KOPT-K1 (cell line): ENCODE results near the gene BEND2.
"Not testable (repeated sequence)": the region's sequence is repeated elsewhere in the genome, so short reads cannot be mapped to it uniquely, and the experiment has no call there.

ENCODE experiments used
- H3K27ac ChIP-seq: fragments of 200-600 bp; sonication (generic); 2 replicates; pipeline ENCODE4 v1.5.1; 2016; ENCODE audit warnings: antibody characterized with exemption, mild to moderate bottlenecking, low read depth, low read length; ENCODE audit not compliant: poor library complexity, severe bottlenecking
- H3K36me3 ChIP-seq: fragments of 200-600 bp; sonication (generic); 2 replicates; pipeline ENCODE4 v1.5.1; 2017; ENCODE audit warnings: antibody characterized with exemption, mild to moderate bottlenecking, low read length, moderate library complexity; ENCODE audit not compliant: insufficient read depth
- H3K9me3 ChIP-seq: fragments of 200-600 bp; sonication (generic); 2 replicates; pipeline ENCODE4 v1.5.1; 2017; ENCODE audit warnings: antibody characterized with exemption, low read length, mild to moderate bottlenecking; ENCODE audit not compliant: insufficient read depth, poor library complexity, severe bottlenecking

The BEND2 gene

GRCh38 chrX:18220786-18221185 is at the start of gene BEND2:
BEND2 (minus strand) TSS chrX:18220886; CDS start chrX:18220750, 136 bp downstream.
- no peaks in the 10 kb centered on the region for H3K36me3 ChIP-seq
- no peak within 1 kb of the TSS for H3K27ac ChIP-seq
- H3K9me3 ChIP-seq = no peaks in the 10 kb centered on the region

GRCh38 chrX:18255059-18255458 is 34.4 kb upstream of the BEND2 start:
- Histone ChIP-seq H3K27ac (no peak overlapping the region), H3K9me3 (no peaks in the 10 kb centered on the region), H3K36me3 (peaks cover 46% of the 10 kb centered on the region)

DNA sequence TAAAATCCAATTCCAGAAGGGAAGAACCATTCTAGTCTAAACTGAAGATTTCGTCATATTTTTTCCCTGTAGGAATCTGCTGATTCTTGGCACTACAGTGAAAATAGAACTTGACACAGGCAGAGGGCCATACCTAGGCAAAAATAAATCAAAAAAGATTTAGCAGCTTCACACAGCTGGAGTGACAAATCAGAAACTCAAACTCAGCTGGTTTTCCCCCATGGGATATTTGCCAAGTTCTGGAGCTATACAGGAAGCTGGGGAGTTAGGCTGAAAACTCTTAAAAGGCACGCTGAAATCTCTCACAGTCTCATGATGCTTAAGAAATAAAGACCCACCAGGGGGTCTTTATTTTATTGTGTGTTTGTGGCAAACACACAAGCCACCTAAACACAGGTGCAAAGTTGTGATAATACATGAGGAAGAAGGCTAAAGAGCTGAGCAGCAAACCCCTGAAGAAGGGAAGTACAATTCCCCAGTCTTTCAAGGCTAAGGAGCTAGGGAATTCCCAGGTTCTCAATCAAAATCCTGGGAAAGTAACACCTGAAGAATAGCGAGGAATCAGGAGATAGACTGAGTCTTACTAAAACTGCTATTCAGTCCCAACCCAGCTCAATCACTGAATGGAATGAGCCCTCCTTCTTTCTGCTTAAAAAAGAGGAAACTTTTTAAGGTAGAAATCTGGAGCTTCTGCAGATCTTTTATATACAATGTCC is 32.1 kb upstream of the BEND2 start:
- H3K36me3 ChIP-seq = peaks cover 58% of the 10 kb centered on the region
- no peak overlapping the region for H3K27ac ChIP-seq
- H3K9me3 ChIP-seq = no peaks in the 10 kb centered on the region

DNA sequence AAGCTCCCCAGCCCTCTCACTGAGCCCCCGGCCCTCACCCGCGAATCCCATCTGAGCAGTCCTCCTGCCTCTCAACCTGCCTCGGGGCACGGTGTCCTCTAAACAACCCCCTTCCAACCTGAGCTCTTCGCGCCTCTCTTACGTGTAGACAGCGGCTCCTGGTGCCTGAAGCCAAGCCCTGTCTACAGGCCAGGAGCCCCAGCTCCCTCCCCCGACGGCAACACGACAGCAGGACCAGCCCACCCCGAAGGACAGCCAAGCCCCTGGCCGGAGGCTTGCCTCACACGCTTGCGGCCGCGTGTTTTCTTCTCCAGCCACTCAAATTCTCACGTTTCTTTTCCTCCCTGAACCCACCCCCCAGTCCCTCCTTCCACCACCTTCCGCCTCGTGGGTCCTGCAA is 9.0 kb upstream of the BEND2 start:
- not testable (repeated sequence) for H3K27ac ChIP-seq, H3K36me3 ChIP-seq, H3K9me3 ChIP-seq

DNA sequence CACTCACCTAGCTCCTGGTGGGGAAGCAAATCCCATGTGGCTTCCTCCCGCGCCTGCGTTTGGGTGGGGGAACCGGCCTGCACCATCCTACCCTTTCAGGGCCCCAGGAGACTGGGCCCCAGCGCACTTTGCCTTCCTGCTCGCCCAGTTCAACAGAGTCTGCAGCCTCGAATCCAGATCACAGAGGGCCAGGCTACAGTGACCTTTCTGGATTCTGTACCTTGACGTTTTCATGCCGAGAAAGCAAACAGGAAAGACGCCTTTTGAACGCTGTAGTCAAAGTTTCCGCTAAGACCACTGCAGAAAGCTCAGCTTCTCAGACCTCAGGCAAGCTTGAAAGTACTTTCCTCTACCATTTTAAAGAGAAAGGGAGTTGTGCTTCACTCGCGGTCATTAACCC is 7.4 kb upstream of the BEND2 start:
- Histone ChIP-seq H3K36me3 (no peaks in the 10 kb centered on the region), H3K9me3 (no peaks in the 10 kb centered on the region), H3K27ac (no peak overlapping the region)

DNA sequence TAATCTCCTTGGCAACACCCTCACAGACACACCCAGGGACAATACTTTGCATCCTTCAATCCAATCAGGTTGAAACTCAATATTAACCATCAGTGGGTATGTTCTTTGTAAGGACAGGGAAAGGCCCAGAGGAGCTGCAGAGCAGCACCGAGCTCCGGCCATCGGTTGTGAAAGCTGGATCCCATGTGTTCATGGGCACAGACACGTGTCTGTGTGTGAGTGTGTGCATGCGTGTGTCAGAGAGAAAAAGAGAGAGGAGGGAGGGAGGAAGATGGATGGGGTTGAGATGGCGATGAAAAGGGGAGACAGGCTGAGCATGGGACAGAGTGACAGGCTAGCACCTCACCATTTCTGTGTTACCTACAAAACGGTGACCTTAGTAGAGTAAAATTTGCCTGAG is 6.8 kb upstream of the BEND2 start:
- H3K36me3 ChIP-seq = no peaks in the 10 kb centered on the region
- H3K9me3 ChIP-seq = no peaks in the 10 kb centered on the region
- no peak overlapping the region for H3K27ac ChIP-seq

- Histone ChIP-seq H3K27ac (no peak overlapping the region), H3K36me3 (no peaks in the 10 kb centered on the region), H3K9me3 (no peaks in the 10 kb centered on the region)
Measured at GRCh38 chrX:18210470-18210869, 10.2 kb downstream of the BEND2 start.

GRCh38 chrX:18206657-18207056 is 14.0 kb downstream of the BEND2 start:
- no peaks in the 10 kb centered on the region for H3K36me3 ChIP-seq
- H3K9me3 ChIP-seq = no peaks in the 10 kb centered on the region
- H3K27ac ChIP-seq = no peak overlapping the region

DNA sequence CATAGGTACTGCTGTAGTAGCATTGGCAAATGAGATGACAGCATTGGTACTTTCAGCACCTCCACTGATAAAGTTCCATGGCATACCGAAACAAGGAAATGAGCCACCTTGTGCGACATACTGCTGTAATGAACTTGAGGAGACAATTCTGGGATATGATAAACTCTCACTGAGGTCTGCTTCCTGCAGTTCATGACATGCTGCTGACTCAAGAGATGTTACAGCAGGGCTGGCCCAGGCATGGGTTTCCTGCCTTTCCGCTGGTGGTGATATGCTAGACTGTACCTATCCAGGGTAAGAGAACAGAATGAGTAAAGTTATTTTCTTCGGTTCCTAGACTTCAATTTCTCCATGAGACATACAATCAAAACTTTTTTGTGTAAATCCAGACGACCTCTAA is 17.1 kb downstream of the BEND2 start:
- Histone ChIP-seq H3K36me3 (no peaks in the 10 kb centered on the region), H3K27ac (no peak overlapping the region), H3K9me3 (no peaks in the 10 kb centered on the region)

DNA sequence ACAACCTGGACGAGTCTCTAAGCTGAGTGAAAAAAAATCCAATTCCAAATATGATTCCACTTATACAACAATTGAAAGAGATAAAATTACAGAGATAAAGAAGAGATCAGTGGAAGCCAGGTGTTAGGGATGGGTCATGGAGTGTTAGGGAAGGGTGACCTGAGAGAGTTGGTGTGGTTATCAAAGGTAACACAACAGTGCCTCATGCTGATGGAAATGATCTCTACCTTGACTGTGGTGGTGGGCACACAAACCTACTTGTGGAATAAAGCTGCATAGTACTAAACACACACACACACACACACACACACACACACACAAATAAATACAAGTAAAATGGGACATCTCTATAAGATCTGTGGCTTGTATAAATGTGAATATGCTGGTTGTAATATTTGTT is 26.0 kb downstream of the BEND2 start:
- Histone ChIP-seq H3K36me3 (no peaks in the 10 kb centered on the region), H3K27ac (no peak overlapping the region), H3K9me3 (no peaks in the 10 kb centered on the region)

GRCh38 chrX:18179446-18179845 is 41.2 kb downstream of the BEND2 start:
- H3K36me3 ChIP-seq = no peaks in the 10 kb centered on the region
- H3K27ac ChIP-seq = no peak overlapping the region
- no peaks in the 10 kb centered on the region for H3K9me3 ChIP-seq

DNA sequence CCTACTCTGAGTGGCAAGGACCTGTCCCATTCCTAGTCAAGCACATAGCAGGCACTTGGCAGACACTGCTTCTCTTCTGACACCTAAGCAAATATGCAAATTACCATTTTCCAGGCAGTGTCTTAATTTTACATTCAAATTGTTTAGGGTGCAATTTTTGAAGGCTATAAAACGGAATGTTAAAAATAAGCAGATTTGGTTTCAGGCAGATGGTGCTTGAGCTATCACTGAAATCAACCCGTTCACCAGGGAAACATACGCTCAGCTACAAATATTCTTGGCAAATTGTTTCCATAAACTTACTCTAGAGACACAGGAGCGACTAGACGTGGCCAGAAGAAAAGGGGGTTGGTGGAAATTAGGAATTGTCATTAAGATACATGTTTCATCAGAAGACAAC is 45.7 kb downstream of the BEND2 start:
- Histone ChIP-seq H3K36me3 (no peaks in the 10 kb centered on the region), H3K9me3 (no peaks in the 10 kb centered on the region), H3K27ac (no peak overlapping the region)

DNA sequence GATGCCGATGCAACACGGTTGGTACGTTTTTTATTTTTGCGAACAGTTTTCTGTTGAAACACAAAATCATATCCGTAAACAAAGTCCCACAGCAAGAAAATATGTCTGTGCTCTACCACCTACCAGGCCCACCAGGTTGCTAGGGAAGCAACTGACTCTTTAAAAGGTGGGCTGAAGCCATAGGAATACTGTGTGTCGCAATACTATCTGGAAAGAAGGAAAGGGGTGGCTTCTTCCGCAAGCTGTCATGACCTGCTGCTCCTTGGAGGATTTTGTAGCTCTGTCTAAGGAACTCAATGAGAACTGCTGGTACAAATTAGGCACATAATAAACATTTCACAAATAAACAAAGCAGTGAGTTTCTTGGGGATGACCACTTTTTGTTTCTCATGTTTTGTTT is 46.5 kb downstream of the BEND2 start:
- Histone ChIP-seq H3K36me3 (no peaks in the 10 kb centered on the region), H3K27ac (no peak overlapping the region), H3K9me3 (no peaks in the 10 kb centered on the region)

DNA sequence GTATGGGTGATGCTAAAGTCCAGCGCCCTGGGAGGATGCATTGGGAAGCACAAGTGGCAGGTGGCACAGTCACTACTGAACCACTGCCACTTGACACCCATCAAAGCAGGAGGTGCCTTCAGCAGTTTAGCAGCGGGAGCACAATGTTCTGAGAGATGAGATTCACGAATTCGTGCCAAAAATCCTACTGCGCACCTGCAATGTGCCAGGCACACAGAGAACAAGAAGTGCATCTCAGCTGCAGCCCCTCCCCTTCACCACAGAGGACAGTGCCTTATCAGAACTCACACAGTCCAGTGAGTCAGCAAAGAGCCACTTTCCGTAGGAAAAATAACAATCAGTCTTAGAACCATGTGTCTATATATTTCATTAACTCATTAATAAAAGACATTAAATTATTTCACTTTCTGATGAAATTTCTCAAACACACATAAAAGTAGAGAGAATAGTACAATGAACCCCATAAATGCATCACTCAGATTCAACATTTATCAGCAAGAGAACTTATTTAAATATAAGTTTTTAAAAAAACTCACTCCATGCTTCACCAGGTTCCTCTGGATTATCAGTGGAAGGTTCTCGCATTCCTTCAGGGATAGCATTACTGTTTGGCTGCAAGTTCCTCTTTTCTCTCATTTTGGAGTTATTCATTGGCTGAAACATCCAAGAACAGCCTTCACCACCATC is 47.0 kb downstream of the BEND2 start:
- H3K36me3 ChIP-seq = no peaks in the 10 kb centered on the region
- H3K27ac ChIP-seq = no peak overlapping the region
- H3K9me3 ChIP-seq = no peaks in the 10 kb centered on the region

- no peak overlapping the region for H3K27ac ChIP-seq
- no peaks in the 10 kb centered on the region for H3K36me3 ChIP-seq
- no peaks in the 10 kb centered on the region for H3K9me3 ChIP-seq
Measured at GRCh38 chrX:18172970-18173369, 47.7 kb downstream of the BEND2 start.

DNA sequence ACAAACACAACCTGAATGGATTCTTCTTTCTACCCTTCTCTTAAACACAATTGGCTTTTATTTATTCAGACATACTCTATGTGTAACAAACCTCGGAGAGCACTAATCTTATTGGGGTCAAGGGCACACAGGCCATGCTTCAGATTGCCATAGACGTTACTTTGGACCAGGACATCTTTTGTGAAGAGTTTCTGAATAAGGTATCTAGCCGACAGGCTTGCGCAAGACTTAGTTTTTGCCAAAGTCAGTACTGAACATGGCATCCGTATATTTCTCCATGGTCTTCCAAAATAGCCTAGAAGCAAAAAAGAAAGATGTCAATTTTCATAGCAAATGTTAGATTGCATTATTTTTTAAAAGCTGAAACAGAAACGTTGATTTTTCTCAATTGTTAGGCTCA is 49.8 kb downstream of the BEND2 start:
- Histone ChIP-seq H3K36me3 (no peaks in the 10 kb centered on the region), H3K27ac (no peak overlapping the region), H3K9me3 (no peaks in the 10 kb centered on the region)
